Keratinocyte (primary cell): ENCODE results near the gene SREBF1.

Experiments used
- CTCF ChIP-seq, 3 experiments: IDR thresholded peaks in 1 of 3; conservative IDR thresholded peaks in 1 of 3; optimal IDR thresholded peaks in 1 of 3; 2 replicates in 2 of 3; 3 replicates in 1 of 3; pipeline versions ENCODE3 to v1.5.1; 2011; ENCODE audit warnings: low read length in 3 of 3, mild to moderate bottlenecking in 3 of 3, moderate library complexity in 2 of 3, control low read depth in 1 of 3, inconsistent platforms in 1 of 3; ENCODE audit not compliant: insufficient read depth in 2 of 3; ENCODE audit errors: extremely low read depth in 1 of 3
- EZH2 ChIP-seq: IDR thresholded peaks from one replicate; pipeline ENCODE4 v1.6.1; 2012; ENCODE audit warnings: inconsistent platforms, mild to moderate bottlenecking, low read length, moderate library complexity

GRCh38 chr17:17798010-17798556, 38.7 kb downstream of the SREBF1 start:
- TF ChIP-seq CTCF (optimal IDR thresholded peaks at IDR 0.05 in 1 of 3, IDR thresholded peaks at IDR 0.05 in 1 of 3, conservative IDR thresholded peaks at IDR 0.05 in 1 of 3; ENCODE audit: extremely low read depth in 1 of 3, insufficient read depth in 2 of 3, low read length in 3 of 3): no peak
- TF ChIP-seq EZH2: no peak
